Esophagus mucosa (tissue), 1 donor: Measurements from ENCODE around the gene PAOX. TPM values are rescaled to one million over a fixed set of nuclear protein-coding genes. Genes with fewer than 3 reads are reported as not detected.
"Not testable (repeated sequence)": the region's sequence is repeated elsewhere in the genome, so short reads cannot be mapped to it uniquely, and the experiment has no call there.

Experiments
- ATAC-seq: fragments of 200-7000 bp; cut with Tn5 transposase; one replicate; pipeline ENCODE4 v1.9.1; 2020
- total RNA-seq: library from RNA; stranded (reverse); gene quantifications from one replicate; pipeline ENCODE4 v1.2.4, GENCODE V29; 2023
- donor health status: DM: yes; HTN: yes; CAD: no.

PAOX gene
- total RNA-seq, 1 donor from 2014 or later = 11.3 TPM

GRCh38 chr10:133411523-133412380, 32.7 kb downstream of the PAOX start:
- ATAC-seq = no peak

- ATAC-seq = no peak
Observed at GRCh38 chr10:133412381-133412711, 33.3 kb downstream of the PAOX start.

- not testable (repeated sequence) for ATAC-seq
Observed at GRCh38 chr10:133414401-133414800, 35.3 kb downstream of the PAOX start.

GRCh38 chr10:133415752-133416151, 36.7 kb downstream of the PAOX start:
- peak; percentile 20 for ATAC-seq

- ATAC-seq = no peak
Observed at GRCh38 chr10:133418289-133418993, 39.4 kb downstream of the PAOX start.

- no peak for ATAC-seq
Observed at GRCh38 chr10:133419211-133419950, 40.3 kb downstream of the PAOX start.

GRCh38 chr10:133420028-133420427, 41.0 kb downstream of the PAOX start:
- no peak for ATAC-seq

- no peak for ATAC-seq
Observed at GRCh38 chr10:133420579-133420978, 41.5 kb downstream of the PAOX start.

GRCh38 chr10:133421336-133422222, 42.5 kb downstream of the PAOX start:
- no peak for ATAC-seq

GRCh38 chr10:133422223-133422806, 43.3 kb downstream of the PAOX start:
- no peak for ATAC-seq

- peak; percentile 10 for ATAC-seq
Observed at GRCh38 chr10:133422807-133423771, 44.0 kb downstream of the PAOX start.

GRCh38 chr10:133424102-133424501, 45.0 kb downstream of the PAOX start:
- ATAC-seq = peak; percentile 2

GRCh38 chr10:133424601-133425000, 45.5 kb downstream of the PAOX start, which contains the start of gene SPRN:
SPRN (minus strand) TSS chr10:133424625; CDS start chr10:133423681, 944 bp downstream.
- peak; percentile 11 for ATAC-seq

- peak; percentile 25 for ATAC-seq
Observed at GRCh38 chr10:133429571-133429970, 50.5 kb downstream of the PAOX start.

GRCh38 chr10:133431888-133432613, 53.0 kb downstream of the PAOX start:
- peak; percentile 38 for ATAC-seq

GRCh38 chr10:133432789-133433188, 53.7 kb downstream of the PAOX start:
- peak; percentile 9 for ATAC-seq

- ATAC-seq = peak; percentile 60
Observed at GRCh38 chr10:133438711-133439273, 59.7 kb downstream of the PAOX start.

GRCh38 chr10:133439517-133440461, 60.7 kb downstream of the PAOX start:
- ATAC-seq = no peak
